Limb (tissue), 2 donors: ENCODE data around the gene PTPN9.

Experiments used
- DNase-seq, 2 donors: peaks; one replicate each; pipeline ENCODE4 v3.0.0-alpha.2; 2016; ENCODE audit errors: extremely low spot score in 2 of 2

The PTPN9 gene

GRCh38 chr15:75425966-75426500 is 153.1 kb downstream of the PTPN9 start:
- DNase-seq, result no peak

GRCh38 chr15:75422554-75422953 is 156.6 kb downstream of the PTPN9 start:
- no peak for DNase-seq

GRCh38 chr15:75420698-75421097 is 158.4 kb downstream of the PTPN9 start:
- no peak for DNase-seq

- DNase-seq, result no peak
These were observed 162.5 kb downstream of the PTPN9 start for GRCh38 chr15:75416584-75416983.
